Gastrocnemius medialis (tissue), 4 donors: ENCODE data around the gene SLC1A2.

Experiments
- CTCF ChIP-seq, 5 experiments: fragments of 450-650 bp in 3 of 5; fragments of 200-600 bp in 2 of 5; sonication (generic) in 2 of 5; IDR thresholded peaks in 4 of 5; conservative IDR thresholded peaks in 1 of 5; 1 replicate in 4 of 5; 2 replicates in 1 of 5; pipeline ENCODE4 v1.5.1; 2016 to 2019; ENCODE audit warnings: antibody characterized with exemption in 5 of 5, mild to moderate bottlenecking in 3 of 5, moderate library complexity in 3 of 5
- POLR2A ChIP-seq, 2 donors: fragments of 450-650 bp; IDR thresholded peaks; one replicate each; pipeline ENCODE4 v1.6.1; 2017; ENCODE audit warnings: antibody characterized with exemption in 2 of 2, mild to moderate bottlenecking in 2 of 2, moderate library complexity in 2 of 2

- TF ChIP-seq CTCF (IDR thresholded peaks at IDR 0.05 in 4 of 5, conservative IDR thresholded peaks at IDR 0.05 in 1 of 5) (no peak), POLR2A (IDR thresholded peaks at IDR 0.05) (no peak)
Observed at GRCh38 chr11:35247863-35248262, 171.5 kb downstream of the SLC1A2 start.
